HEK293 (cell line): ENCODE data around the gene FSD1.
A peak's percentile ranks its signal among the peaks of the same experiment; 100 is the strongest.

Experiments used
- CTCF ChIA-PET: fragments of 350-600 bp; formaldehyde crosslinking; extraction: SDS; loops from one replicate; lab custom pipeline; 2021; ENCODE audit warnings: antibody characterized with exemption; lab: Yijun Ruan, JAX
- POLR2A ChIA-PET: fragments of 300-600 bp; formaldehyde crosslinking; extraction: SDS; loops from one replicate; lab custom pipeline; 2020; ENCODE audit warnings: antibody characterized with exemption, inconsistent platforms; lab: Yijun Ruan, JAX
- H3K27ac ChIP-seq: fragments of 200-500 bp; sonication (Bioruptor generic); 2 replicates; pipeline ENCODE4 v1.5.1; 2014; ENCODE audit warnings: low read depth, low read length, control low read depth, inconsistent platforms; ENCODE audit errors: extremely low read depth
- H3K36me3 ChIP-seq, 2 experiments: fragments of 200-500 bp in 1 of 2; sonication (Bioruptor generic) in 1 of 2; 1 replicate in 1 of 2; 2 replicates in 1 of 2; pipeline ENCODE4 v1.5.1; 2014 to 2017; ENCODE audit warnings: inconsistent platforms in 2 of 2, low read length in 2 of 2; ENCODE audit not compliant: control insufficient read depth in 2 of 2, insufficient read depth in 1 of 2
- H3K4me1 ChIP-seq: fragments of 200-500 bp; sonication (Bioruptor generic); 2 replicates; pipeline ENCODE4 v1.5.1; 2014; ENCODE audit warnings: mild to moderate bottlenecking, low read length, inconsistent platforms; ENCODE audit not compliant: control insufficient read depth, insufficient read depth
- H3K4me3 ChIP-seq: 2 replicates; pipeline ENCODE4 v1.5.1; 2011; ENCODE audit warnings: low read depth, mild to moderate bottlenecking, control low read depth, low read length, moderate library complexity
- H3K9me3 ChIP-seq: fragments of 200-500 bp; sonication (Bioruptor generic); 2 replicates; pipeline ENCODE4 v1.5.1; 2014; ENCODE audit warnings: low read depth, low read length, inconsistent platforms; ENCODE audit not compliant: control insufficient read depth, insufficient read depth
- BCL11A ChIP-seq: fragments of 450-650 bp; formaldehyde crosslinking; IDR thresholded peaks from 2 replicates; pipeline ENCODE4 v1.5.1; 2016; ENCODE audit warnings: low read depth, missing biosample characterization, missing genetic modification characterization
- GLI4 ChIP-seq: fragments of 450-650 bp; formaldehyde crosslinking; IDR thresholded peaks from 2 replicates; pipeline ENCODE4 v1.5.1; 2016; ENCODE audit warnings: missing biosample characterization, missing genetic modification characterization
- KLF1 ChIP-seq: fragments of 450-650 bp; formaldehyde crosslinking; IDR thresholded peaks from 2 replicates; pipeline ENCODE4 v1.5.1; 2016; ENCODE audit warnings: missing biosample characterization, missing genetic modification characterization
- KLF8 ChIP-seq: fragments of 450-650 bp; formaldehyde crosslinking; IDR thresholded peaks from 2 replicates; pipeline ENCODE4 v1.5.1; 2016; ENCODE audit warnings: missing biosample characterization, missing genetic modification characterization
- MEIS1 ChIP-seq: sonication (generic); formaldehyde crosslinking; IDR thresholded peaks from 2 replicates; pipeline ENCODE4 v1.8.1; 2022; ENCODE audit warnings: missing genetic modification reagents, mild to moderate bottlenecking, borderline replicate concordance
- SALL2 ChIP-seq: fragments of 450-650 bp; formaldehyde crosslinking; IDR thresholded peaks from 2 replicates; pipeline ENCODE4 v1.5.0; 2017; ENCODE audit warnings: missing biosample characterization, mild to moderate bottlenecking, missing genetic modification characterization, borderline replicate concordance
- TRIM28 ChIP-seq: IDR thresholded peaks from 2 replicates; pipeline ENCODE4 v1.6.1; 2011; ENCODE audit warnings: low read length, control low read depth, borderline replicate concordance
- YY2 ChIP-seq: fragments of 450-650 bp; formaldehyde crosslinking; IDR thresholded peaks from 2 replicates; pipeline ENCODE4 v1.5.1; 2016; ENCODE audit warnings: missing biosample characterization, missing genetic modification characterization
- ZNF133 ChIP-seq: fragments of 450-650 bp; formaldehyde crosslinking; IDR thresholded peaks from 2 replicates; pipeline ENCODE4 v1.5.1; 2016; ENCODE audit warnings: missing biosample characterization, missing genetic modification characterization
- ZNF175 ChIP-seq: fragments of 450-650 bp; formaldehyde crosslinking; IDR thresholded peaks from 2 replicates; pipeline ENCODE4 v1.5.1; 2016; ENCODE audit warnings: missing biosample characterization, missing genetic modification characterization
- ZNF221 ChIP-seq: fragments of 450-650 bp; formaldehyde crosslinking; IDR thresholded peaks from 2 replicates; pipeline ENCODE4 v1.5.1; 2017; ENCODE audit warnings: missing biosample characterization, missing genetic modification characterization, borderline replicate concordance
- ZNF366 ChIP-seq: fragments of 450-650 bp; formaldehyde crosslinking; conservative IDR thresholded peaks from 2 replicates; pipeline ENCODE4 v1.5.1; 2016; ENCODE audit warnings: missing biosample characterization, missing genetic modification characterization
- ZNF426 ChIP-seq: fragments of 450-650 bp; formaldehyde crosslinking; IDR thresholded peaks from 2 replicates; pipeline ENCODE4 v1.5.1; 2017; ENCODE audit warnings: missing biosample characterization, missing genetic modification characterization, mild to moderate bottlenecking, inconsistent platforms, moderate library complexity
- ZNF48 ChIP-seq: fragments of 450-650 bp; formaldehyde crosslinking; IDR thresholded peaks from 2 replicates; pipeline ENCODE4 v1.5.1; 2016; ENCODE audit warnings: missing biosample characterization, missing genetic modification characterization
- ZNF501 ChIP-seq: fragments of 450-650 bp; formaldehyde crosslinking; IDR thresholded peaks from 2 replicates; pipeline ENCODE4 v1.5.1; 2016; ENCODE audit warnings: missing biosample characterization, missing genetic modification characterization
- TF ChIP-seq, protein P1 (sequence below): fragments of 450-650 bp; formaldehyde crosslinking; IDR thresholded peaks from 2 replicates; pipeline ENCODE4 v1.5.1; 2016; ENCODE audit warnings: missing biosample characterization, missing genetic modification characterization
- TF ChIP-seq, protein P2 (sequence below): fragments of 450-650 bp; formaldehyde crosslinking; IDR thresholded peaks from 2 replicates; pipeline ENCODE4 v1.5.1; 2016; ENCODE audit warnings: missing biosample characterization, missing genetic modification characterization, borderline replicate concordance

FSD1 gene

DNA sequence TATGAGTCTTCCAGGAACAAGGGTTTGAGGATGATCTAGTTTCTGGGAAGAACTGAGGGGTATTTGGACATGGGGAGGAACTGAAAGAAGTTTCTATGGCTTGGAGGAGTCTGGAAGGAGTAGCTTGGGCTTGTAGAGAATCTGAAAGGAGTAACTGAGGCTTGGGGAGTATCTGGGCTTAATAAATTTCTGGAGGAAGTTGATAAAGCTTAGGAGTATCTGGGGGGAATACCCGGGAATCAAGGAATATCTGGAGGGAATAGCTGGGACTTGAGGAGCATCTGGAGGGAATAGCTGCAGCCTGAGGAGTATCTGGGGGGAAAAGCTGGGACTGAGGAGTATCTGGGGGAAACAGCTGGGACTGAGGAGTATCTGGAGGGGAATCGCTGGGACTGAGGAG, 16.0 kb downstream of the FSD1 start (continued):
- TF ChIP-seq, protein P1, sequence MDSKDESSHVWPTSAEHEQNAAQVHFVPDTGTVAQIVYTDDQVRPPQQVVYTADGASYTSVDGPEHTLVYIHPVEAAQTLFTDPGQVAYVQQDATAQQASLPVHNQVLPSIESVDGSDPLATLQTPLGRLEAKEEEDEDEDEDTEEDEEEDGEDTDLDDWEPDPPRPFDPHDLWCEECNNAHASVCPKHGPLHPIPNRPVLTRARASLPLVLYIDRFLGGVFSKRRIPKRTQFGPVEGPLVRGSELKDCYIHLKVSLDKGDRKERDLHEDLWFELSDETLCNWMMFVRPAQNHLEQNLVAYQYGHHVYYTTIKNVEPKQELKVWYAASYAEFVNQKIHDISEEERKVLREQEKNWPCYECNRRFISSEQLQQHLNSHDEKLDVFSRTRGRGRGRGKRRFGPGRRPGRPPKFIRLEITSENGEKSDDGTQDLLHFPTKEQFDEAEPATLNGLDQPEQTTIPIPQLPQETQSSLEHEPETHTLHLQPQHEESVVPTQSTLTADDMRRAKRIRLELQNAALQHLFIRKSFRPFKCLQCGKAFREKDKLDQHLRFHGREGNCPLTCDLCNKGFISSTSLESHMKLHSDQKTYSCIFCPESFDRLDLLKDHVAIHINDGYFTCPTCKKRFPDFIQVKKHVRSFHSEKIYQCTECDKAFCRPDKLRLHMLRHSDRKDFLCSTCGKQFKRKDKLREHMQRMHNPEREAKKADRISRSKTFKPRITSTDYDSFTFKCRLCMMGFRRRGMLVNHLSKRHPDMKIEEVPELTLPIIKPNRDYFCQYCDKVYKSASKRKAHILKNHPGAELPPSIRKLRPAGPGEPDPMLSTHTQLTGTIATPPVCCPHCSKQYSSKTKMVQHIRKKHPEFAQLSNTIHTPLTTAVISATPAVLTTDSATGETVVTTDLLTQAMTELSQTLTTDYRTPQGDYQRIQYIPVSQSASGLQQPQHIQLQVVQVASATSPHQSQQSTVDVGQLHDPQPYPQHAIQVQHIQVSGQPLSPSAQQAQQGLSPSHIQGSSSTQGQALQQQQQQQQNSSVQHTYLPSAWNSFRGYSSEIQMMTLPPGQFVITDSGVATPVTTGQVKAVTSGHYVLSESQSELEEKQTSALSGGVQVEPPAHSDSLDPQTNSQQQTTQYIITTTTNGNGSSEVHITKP (tag by site-specific recombination) = no peak
- no peak for TF ChIP-seq ZNF175 (tag by site-specific recombination)

DNA sequence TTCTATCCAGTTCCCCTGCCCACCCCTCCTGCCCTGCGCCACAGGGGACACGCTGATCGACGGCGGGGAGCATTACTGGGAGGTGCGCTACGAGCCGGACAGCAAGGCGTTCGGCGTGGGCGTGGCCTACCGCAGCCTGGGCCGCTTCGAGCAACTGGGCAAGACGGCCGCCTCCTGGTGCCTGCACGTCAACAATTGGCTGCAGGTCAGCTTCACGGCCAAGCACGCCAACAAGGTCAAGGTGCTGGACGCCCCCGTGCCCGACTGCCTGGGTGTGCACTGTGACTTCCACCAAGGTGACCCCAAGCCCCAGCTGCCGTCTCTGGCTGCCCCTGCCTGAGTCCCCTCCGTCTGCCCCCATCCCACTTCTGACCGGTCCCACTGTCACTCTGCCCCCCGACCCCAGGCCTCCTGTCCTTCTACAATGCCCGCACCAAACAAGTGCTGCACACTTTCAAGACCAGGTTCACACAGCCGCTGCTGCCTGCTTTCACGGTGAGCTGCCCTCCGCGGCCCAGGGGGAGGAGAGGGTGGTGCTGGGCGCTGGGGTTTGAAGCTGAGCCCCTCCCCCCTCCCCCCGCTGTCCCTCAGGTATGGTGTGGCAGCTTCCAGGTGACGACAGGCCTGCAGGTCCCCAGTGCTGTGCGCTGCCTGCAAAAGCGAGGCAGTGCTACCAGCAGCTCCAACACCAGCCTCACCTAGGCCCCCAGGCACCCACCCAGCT, 18.7 kb downstream of the FSD1 start:
- POLR2A ChIA-PET = interaction anchor here (3.8 to 4.1 kb wide), 2 partner anchors 20 kb away, joined by 16 to 29 read pairs; partner anchors contain the start of gene MPND
- TF ChIP-seq YY2 (tag by site-specific recombination) (no peak), MEIS1 (no peak)
- TF ChIP-seq, protein P2, sequence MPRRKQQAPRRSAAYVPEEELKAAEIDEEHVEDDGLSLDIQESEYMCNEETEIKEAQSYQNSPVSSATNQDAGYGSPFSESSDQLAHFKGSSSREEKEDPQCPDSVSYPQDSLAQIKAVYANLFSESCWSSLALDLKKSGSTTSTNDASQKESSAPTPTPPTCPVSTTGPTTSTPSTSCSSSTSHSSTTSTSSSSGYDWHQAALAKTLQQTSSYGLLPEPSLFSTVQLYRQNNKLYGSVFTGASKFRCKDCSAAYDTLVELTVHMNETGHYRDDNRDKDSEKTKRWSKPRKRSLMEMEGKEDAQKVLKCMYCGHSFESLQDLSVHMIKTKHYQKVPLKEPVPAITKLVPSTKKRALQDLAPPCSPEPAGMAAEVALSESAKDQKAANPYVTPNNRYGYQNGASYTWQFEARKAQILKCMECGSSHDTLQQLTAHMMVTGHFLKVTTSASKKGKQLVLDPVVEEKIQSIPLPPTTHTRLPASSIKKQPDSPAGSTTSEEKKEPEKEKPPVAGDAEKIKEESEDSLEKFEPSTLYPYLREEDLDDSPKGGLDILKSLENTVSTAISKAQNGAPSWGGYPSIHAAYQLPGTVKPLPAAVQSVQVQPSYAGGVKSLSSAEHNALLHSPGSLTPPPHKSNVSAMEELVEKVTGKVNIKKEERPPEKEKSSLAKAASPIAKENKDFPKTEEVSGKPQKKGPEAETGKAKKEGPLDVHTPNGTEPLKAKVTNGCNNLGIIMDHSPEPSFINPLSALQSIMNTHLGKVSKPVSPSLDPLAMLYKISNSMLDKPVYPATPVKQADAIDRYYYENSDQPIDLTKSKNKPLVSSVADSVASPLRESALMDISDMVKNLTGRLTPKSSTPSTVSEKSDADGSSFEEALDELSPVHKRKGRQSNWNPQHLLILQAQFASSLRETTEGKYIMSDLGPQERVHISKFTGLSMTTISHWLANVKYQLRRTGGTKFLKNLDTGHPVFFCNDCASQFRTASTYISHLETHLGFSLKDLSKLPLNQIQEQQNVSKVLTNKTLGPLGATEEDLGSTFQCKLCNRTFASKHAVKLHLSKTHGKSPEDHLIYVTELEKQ (tag by site-specific recombination) = no peak
- Histone ChIP-seq H3K4me3 (no peak overlapping the region), H3K4me1 (no peaks in the 10 kb centered on the region), H3K9me3 (no peaks in the 10 kb centered on the region), H3K36me3 (peaks cover 1 to 9% of the 10 kb centered on the region in 2 experiments; a peak in 2 of 3 replicates), H3K27ac (no peak overlapping the region)
- CTCF ChIA-PET = interaction anchor here (0.6 to 2.3 kb wide), 4 partner anchors 30 to 313 kb away, joined by 3 to 12 read pairs (median 4); partner anchors contain the start of gene SH3GL1

DNA sequence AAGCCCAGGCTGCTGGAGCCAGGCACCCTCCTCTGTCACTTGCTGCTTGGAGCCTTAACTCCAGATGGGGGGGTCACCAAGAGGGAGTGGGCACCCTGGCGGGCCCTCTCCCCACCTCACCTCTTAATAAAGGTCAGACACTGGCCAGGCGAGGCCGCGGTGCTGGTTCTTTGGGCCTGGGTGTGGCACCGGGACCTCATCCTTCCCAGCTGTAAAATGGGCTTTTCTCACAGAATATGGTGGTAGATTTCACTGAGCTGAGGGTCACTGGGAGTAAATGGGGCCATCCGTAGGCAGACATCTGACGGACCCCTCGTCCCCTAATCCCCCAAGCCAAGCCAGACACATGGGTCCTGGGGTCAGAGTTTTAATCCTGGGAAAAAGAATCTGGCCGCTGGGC, 19.3 kb downstream of the FSD1 start:
- CTCF ChIA-PET = interaction anchor here (1.6 to 2.3 kb wide), 2 partner anchors 29 to 313 kb away, joined by 3 to 12 read pairs; no protein-coding TSS in a partner anchor
- TF ChIP-seq KLF8 (tag by site-specific recombination) = 0 out of 2 replicates have a peak, but pooled peaks have one; percentile 50
- no peak for TF ChIP-seq BCL11A (tag by site-specific recombination)
- peak; percentile 25; the same call in 1 of the 2 replicates for TF ChIP-seq KLF1 (tag by site-specific recombination)
- H3K4me1 ChIP-seq = no peaks in the 10 kb centered on the region
- POLR2A ChIA-PET = interaction anchor here (3.8 kb wide), 1 partner anchor 20 kb away, joined by 16 read pairs; the partner anchor contains the start of gene MPND
- H3K36me3 ChIP-seq = peaks cover 0 to 3% of the 10 kb centered on the region in 2 experiments; a peak in 1 of 3 replicates
- no peak overlapping the region for H3K4me3 ChIP-seq
- H3K27ac ChIP-seq = no peak overlapping the region
- H3K9me3 ChIP-seq = no peaks in the 10 kb centered on the region

DNA sequence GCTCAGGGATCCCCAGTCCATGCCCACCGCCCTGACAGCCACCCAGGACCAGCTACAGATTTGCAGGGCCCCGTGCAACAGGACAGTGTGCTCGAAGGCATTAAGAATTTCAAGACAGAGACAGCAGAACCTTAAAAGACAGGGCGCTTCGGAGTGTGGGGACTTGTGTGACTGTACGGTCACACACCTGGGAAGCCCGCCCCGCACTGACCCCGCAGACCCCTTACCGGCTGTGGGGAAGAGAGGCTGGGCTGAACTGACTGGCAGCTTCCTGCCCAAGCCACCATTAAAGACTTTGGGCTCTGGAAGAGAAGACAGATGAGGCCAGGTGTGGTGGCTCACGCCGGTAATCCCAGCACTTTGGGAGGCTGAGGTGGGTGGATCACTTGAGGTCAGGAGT, 19.8 kb downstream of the FSD1 start:
- Histone ChIP-seq H3K36me3 (no peaks in the 10 kb centered on the region), H3K27ac (no peak overlapping the region), H3K9me3 (no peaks in the 10 kb centered on the region), H3K4me3 (no peak overlapping the region), H3K4me1 (no peaks in the 10 kb centered on the region)
- ChIA-PET POLR2A (interaction anchor here (0.9 to 3.8 kb wide), 2 partner anchors 19 to 56 kb away, joined by 3 to 16 read pairs; partner anchors contain the start of gene MPND), CTCF (interaction anchor here (1.4 kb wide), 1 partner anchor 28 kb away, joined by 3 read pairs; no protein-coding TSS in a partner anchor)
- TF ChIP-seq ZNF426 (tag by site-specific recombination) = no peak
- no peak for TF ChIP-seq ZNF366 (tag by site-specific recombination)
- TF ChIP-seq, protein P1 (tag by site-specific recombination) = no peak
- no peak for TF ChIP-seq ZNF501 (tag by site-specific recombination)
- no peak for TF ChIP-seq BCL11A (tag by site-specific recombination)
- TF ChIP-seq ZNF48 (tag by site-specific recombination) = no peak
- no peak for TF ChIP-seq TRIM28
- TF ChIP-seq GLI4 = no peak
- no peak for TF ChIP-seq SALL2
- TF ChIP-seq ZNF221 (tag by site-specific recombination) = no peak
- no peak for TF ChIP-seq ZNF133 (tag by site-specific recombination)
